ENCODE results near the gene ZNF414.

GRCh38 chr19:8475005-8475404, 39.0 kb downstream of the ZNF414 start:
- TF ChIP-seq CTCF (conservative IDR thresholded peaks at IDR 0.05; ENCODE audit: low read depth, low read length): no peak
- no peak for TF ChIP-seq EZH2 (IDR thresholded peaks at IDR 0.05; ENCODE audit: borderline replicate concordance, low read depth, low read length, poor library complexity, severe bottlenecking)
